ENCODE data around the gene MLLT10. TPM values are rescaled to one million over a fixed set of nuclear protein-coding genes. Genes with fewer than 3 reads are reported as not detected.

Gene MLLT10
- total and polyA plus RNA-seq, 9 of the 15 experiments (the other 6 are each of a cell fraction or from before 2014, with no cell fraction given): 18.8 to 81.4 (median 64.2) TPM

DNA sequence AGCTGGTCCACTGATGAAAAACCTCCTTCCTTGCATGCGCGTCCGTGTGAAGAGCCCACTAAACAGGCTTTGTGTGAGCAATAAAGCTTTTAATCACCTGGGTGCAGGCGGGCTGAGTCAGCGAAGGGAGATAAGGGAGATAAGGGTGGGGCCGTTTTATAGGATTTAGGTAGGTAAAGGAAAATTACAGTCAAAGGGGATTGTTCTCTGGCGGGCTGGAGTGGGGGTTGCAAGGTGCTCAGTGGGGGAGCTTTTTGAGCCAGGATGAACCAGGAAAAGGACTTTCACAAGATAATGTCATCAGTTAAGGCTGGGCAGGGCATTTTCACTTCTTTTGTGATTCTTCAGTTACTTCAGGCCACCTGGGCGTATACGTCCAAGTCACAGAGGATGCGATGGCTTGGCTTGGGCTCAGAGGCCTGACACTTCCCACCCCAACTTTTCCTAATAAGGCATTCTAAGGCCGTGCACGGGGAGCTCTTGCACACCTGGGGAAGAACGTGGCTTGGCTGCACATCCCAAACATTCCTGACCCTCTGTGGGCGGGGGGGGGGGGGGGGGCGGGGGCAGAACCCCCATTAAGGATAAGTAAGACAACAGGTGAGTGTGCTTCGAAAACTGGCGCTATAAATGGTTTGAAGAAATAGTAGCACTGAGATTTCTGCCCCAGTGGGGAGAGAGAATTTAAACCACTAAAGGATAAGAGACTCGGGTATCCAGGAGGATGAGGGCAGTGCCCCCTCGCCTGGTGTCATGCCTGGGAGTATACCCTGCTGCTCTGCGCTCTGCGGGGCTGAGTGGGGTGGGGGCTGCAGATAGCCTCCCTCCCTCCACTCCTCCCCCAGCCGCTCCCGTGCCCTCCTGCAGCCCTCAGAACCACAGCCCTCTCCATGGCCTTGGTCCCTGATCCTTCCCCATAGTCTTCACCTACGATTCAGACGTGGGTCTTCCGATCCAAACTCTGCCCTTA is 217.6 kb downstream of the MLLT10 start (continued):
- TF ChIP-seq C11orf30 (IDR thresholded peaks at IDR 0.05; ENCODE audit: low read depth): peak; percentile 50
- TF ChIP-seq DPF2 (IDR thresholded peaks at IDR 0.05): peak; percentile 89
- TF ChIP-seq TFAP4 (CRISPR knock-in tag; IDR thresholded peaks at IDR 0.05; ENCODE audit: borderline replicate concordance): no peak
- peak in 1 of 2 experiments; percentile 34; a peak in 1 of 4 replicates for TF ChIP-seq MNT (conservative IDR thresholded peaks at IDR 0.05)
- TF ChIP-seq ATF3 (IDR thresholded peaks at IDR 0.05): peak; percentile 68
- TF ChIP-seq ATF3 (CRISPR knock-in tag; conservative IDR thresholded peaks at IDR 0.05): no peak
- peak; percentile 72 for TF ChIP-seq JUND (IDR thresholded peaks at IDR 0.05; ENCODE audit: borderline replicate concordance, low read depth, low read length)
- peak; percentile 54; the same call in 1 of the 3 replicates for TF ChIP-seq JUND (tag; IDR thresholded peaks at IDR 0.05; ENCODE audit: borderline replicate concordance, low read depth, low read length)
- peak; percentile 44 for TF ChIP-seq TEAD4 (IDR thresholded peaks at IDR 0.05; ENCODE audit: low read length)
- TF ChIP-seq TEAD4 (CRISPR knock-in tag; IDR thresholded peaks at IDR 0.05; ENCODE audit: borderline replicate concordance): no peak
- peak; percentile 53; the same call in 1 of the 2 replicates for TF ChIP-seq MTA2 (IDR thresholded peaks at IDR 0.05; ENCODE audit: low read depth)
- TF ChIP-seq SMARCE1 (IDR thresholded peaks at IDR 0.05): peak; percentile 89
